HepG2 (cell line): ENCODE measurements around the gene NR2F6. TPM values are rescaled to one million over a fixed set of nuclear protein-coding genes. Genes with fewer than 3 reads are reported as not detected.

Experiments
- ATF7-NPFF ChIP-seq: sonication (generic); formaldehyde crosslinking; IDR thresholded peaks from 2 replicates; pipeline ENCODE4 v1.8.1; 2023; ENCODE audit warnings: mild to moderate bottlenecking, low read depth, missing genetic modification reagents, moderate library complexity
- GFI1 ChIP-seq: sonication (generic); formaldehyde crosslinking; IDR thresholded peaks from 2 replicates; pipeline ENCODE4 v1.5.0; 2020; ENCODE audit warnings: missing genetic modification reagents, mild to moderate bottlenecking, borderline replicate concordance
- JUNB ChIP-seq: sonication (generic); formaldehyde crosslinking; IDR thresholded peaks from 2 replicates; pipeline ENCODE4 v1.8.0; 2022; ENCODE audit warnings: missing genetic modification reagents, mild to moderate bottlenecking, borderline replicate concordance
- MIER2 ChIP-seq: IDR thresholded peaks from 2 replicates; pipeline ENCODE4 v1.6.1; 2016; ENCODE audit warnings: missing biosample characterization, missing genetic modification reagents
- NAIF1 ChIP-seq: sonication (generic); formaldehyde crosslinking; IDR thresholded peaks from 2 replicates; pipeline ENCODE4 v1.5.0; 2020; ENCODE audit warnings: mild to moderate bottlenecking, missing genetic modification reagents, borderline replicate concordance
- NFKB2 ChIP-seq: sonication (generic); formaldehyde crosslinking; IDR thresholded peaks from 2 replicates; pipeline ENCODE4 v1.4.0; 2020; ENCODE audit warnings: missing genetic modification reagents, borderline replicate concordance
- RFXANK ChIP-seq: IDR thresholded peaks from 2 replicates; pipeline ENCODE4 v1.6.1; 2016
- SRSF9 ChIP-seq: fragments of 200-400 bp; formaldehyde crosslinking; IDR thresholded peaks from 2 replicates; pipeline ENCODE4 v1.6.1; 2018; ENCODE audit warnings: borderline replicate concordance, mild to moderate bottlenecking, low read depth, low read length; ENCODE audit not compliant: insufficient read depth, poor library complexity, severe bottlenecking
- TCF7L2 ChIP-seq: IDR thresholded peaks from 2 replicates; pipeline ENCODE4 v1.6.1; 2011; ENCODE audit warnings: mild to moderate bottlenecking, low read depth, low read length, moderate library complexity
- ZEB1 ChIP-seq: IDR thresholded peaks from 2 replicates; pipeline ENCODE4 v1.6.1; 2012; ENCODE audit warnings: mild to moderate bottlenecking, low read depth, inconsistent platforms; ENCODE audit not compliant: insufficient replicate concordance
- ZFP36L1 ChIP-seq: sonication (generic); formaldehyde crosslinking; IDR thresholded peaks from 2 replicates; pipeline ENCODE4 v1.8.0; 2022; ENCODE audit warnings: mild to moderate bottlenecking, missing genetic modification reagents, moderate library complexity
- ZNF235 ChIP-seq: sonication (generic); formaldehyde crosslinking; IDR thresholded peaks from 2 replicates; pipeline ENCODE4 v1.8.1; 2023; ENCODE audit warnings: mild to moderate bottlenecking, missing genetic modification reagents, borderline replicate concordance
- ZNF24 ChIP-seq: fragments of 450-650 bp; IDR thresholded peaks from 2 replicates; pipeline ENCODE4 v1.6.1; 2017; ENCODE audit warnings: antibody characterized with exemption, mild to moderate bottlenecking
- ZNF335 ChIP-seq: sonication (generic); formaldehyde crosslinking; IDR thresholded peaks from 2 replicates; pipeline ENCODE4 v1.4.0; 2020; ENCODE audit warnings: missing genetic modification reagents
- ZNF367 ChIP-seq: sonication (generic); formaldehyde crosslinking; IDR thresholded peaks from 2 replicates; pipeline ENCODE4 v1.4.0; 2020; ENCODE audit warnings: missing genetic modification reagents, borderline replicate concordance
- ZNF431 ChIP-seq: sonication (generic); formaldehyde crosslinking; IDR thresholded peaks from 2 replicates; pipeline ENCODE4 v1.9.0; 2022; ENCODE audit warnings: missing genetic modification reagents, low read depth, mild to moderate bottlenecking, borderline replicate concordance
- ZNF546 ChIP-seq: sonication (generic); formaldehyde crosslinking; conservative IDR thresholded peaks from 2 replicates; pipeline ENCODE4 v1.8.1; 2023; ENCODE audit warnings: mild to moderate bottlenecking, missing genetic modification reagents
- ZNF777 ChIP-seq: sonication (generic); formaldehyde crosslinking; IDR thresholded peaks from 2 replicates; pipeline ENCODE4 v1.4.0; 2020; ENCODE audit warnings: missing genetic modification reagents
- ZNF790 ChIP-seq: sonication (generic); formaldehyde crosslinking; IDR thresholded peaks from 2 replicates; pipeline ENCODE4 v1.8.0; 2022; ENCODE audit warnings: missing genetic modification reagents, mild to moderate bottlenecking, borderline replicate concordance
- ZNF83 ChIP-seq: sonication (generic); formaldehyde crosslinking; IDR thresholded peaks from 2 replicates; pipeline ENCODE4 v1.4.0; 2020; ENCODE audit warnings: missing genetic modification reagents, mild to moderate bottlenecking, borderline replicate concordance
- polyA plus RNA-seq, 8 experiments: library from polyadenylated mRNA; depleted of rRNA in 3 of 8; stranded (reverse) in 7 of 8; unstranded in 1 of 8; fragments of >200 nt; fragmentation: Illumina TruSeq in 4 of 8; extraction: Trizol in 4 of 8; gene quantifications; 2 replicates each; pipeline versions ENCODE4 v1.2.1 to v1.2.3, GENCODE V29; 2011 to 2016; ENCODE audit warnings: low read depth in 4 of 8, missing spikeins in 1 of 8, mixed read lengths in 1 of 8; ENCODE audit not compliant: insufficient read depth in 1 of 8
- total RNA-seq, 5 experiments: library from RNA; depleted of rRNA; stranded (reverse); fragments of >200 nt; fragmentation: Illumina TruSeq; extraction: Trizol; gene quantifications; 2 replicates each; pipeline ENCODE4 v1.2.3, GENCODE V29; 2016; ENCODE audit warnings: low read depth in 1 of 5
- TF ChIP-seq, protein P1 (sequence below): IDR thresholded peaks from 2 replicates; pipeline ENCODE4 v1.6.1; 2016; ENCODE audit warnings: missing genetic modification reagents, missing compliant biosample characterization
- TF ChIP-seq, protein P2 (sequence below): sonication (generic); formaldehyde crosslinking; IDR thresholded peaks from 2 replicates; pipeline ENCODE4 v1.5.1; 2020; ENCODE audit warnings: mild to moderate bottlenecking, missing genetic modification reagents, moderate library complexity
- TF ChIP-seq, protein P3 (sequence below): sonication (generic); formaldehyde crosslinking; conservative IDR thresholded peaks from 2 replicates; pipeline ENCODE4 v1.4.0; 2020; ENCODE audit warnings: missing genetic modification reagents
- TF ChIP-seq, protein P4 (sequence below): sonication (generic); formaldehyde crosslinking; IDR thresholded peaks from 2 replicates; pipeline ENCODE4 v1.5.0; 2020; ENCODE audit warnings: missing genetic modification reagents
- TF ChIP-seq, protein P5 (sequence below): IDR thresholded peaks from 2 replicates; pipeline ENCODE4 v1.6.1; 2016; ENCODE audit warnings: mild to moderate bottlenecking, missing biosample characterization, missing genetic modification reagents

Gene NR2F6
- total and polyA plus RNA-seq, 2 of the 13 experiments (the other 11 are each of a cell fraction or from before 2014, with no cell fraction given), result 30.9 to 72.4 TPM

DNA sequence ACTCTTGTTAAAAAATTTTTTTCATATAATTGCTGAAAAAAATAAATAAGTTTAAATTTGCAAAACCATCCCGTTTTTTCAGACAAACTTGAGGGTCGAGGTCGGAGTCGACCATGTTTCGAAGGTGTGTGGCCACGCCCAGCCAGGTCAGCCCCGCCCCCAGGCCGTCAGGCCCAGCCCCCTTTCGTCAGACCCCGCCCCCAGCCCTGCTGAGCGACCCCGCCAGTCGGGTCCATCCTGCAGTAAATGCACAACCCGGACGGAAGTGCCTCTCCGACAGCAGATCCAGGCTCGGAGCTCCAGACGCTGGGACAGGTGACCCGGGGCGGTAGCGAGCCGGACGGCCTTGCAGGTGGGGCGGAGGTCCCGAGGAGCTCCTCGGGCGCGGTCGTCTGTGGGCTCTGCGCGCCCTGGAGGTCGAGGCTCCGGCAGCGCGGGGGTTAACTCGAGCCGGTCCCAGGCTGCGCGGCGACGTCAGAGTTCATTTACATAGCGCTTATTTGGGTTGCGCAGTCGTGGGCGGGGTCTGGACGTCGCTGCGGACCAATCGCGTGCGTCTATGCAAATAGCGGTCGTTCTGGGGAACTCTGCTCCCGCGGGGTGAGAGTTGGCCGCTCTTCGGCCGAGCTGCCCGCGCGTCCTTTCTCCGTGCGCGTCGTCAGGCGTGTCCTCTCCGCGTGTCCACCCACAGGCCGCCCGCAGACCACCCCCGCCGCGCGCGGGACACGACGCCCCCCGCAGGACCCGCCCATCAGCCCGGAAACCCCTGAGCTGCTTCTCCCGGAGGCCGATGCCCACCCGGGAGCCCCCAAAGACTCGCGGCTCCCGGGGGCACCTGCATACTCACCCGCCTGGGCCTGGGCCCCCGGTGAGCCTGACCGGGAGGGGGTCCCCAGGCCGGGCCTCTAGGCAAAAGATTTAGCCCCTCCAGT is 19.5 kb downstream of the NR2F6 start, which contains the start of gene OCEL1 (continued):
- TF ChIP-seq, protein P1, sequence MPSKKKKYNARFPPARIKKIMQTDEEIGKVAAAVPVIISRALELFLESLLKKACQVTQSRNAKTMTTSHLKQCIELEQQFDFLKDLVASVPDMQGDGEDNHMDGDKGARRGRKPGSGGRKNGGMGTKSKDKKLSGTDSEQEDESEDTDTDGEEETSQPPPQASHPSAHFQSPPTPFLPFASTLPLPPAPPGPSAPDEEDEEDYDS (CRISPR knock-in tag), result peak; percentile 86
- TF ChIP-seq ZEB1 (peak; percentile 69), ZFP36L1 (CRISPR knock-in tag) (no peak), NAIF1 (CRISPR knock-in tag) (no peak), TCF7L2 (no peak), GFI1 (peak; percentile 49; the same call in 1 of the 2 replicates), ZNF431 (peak; percentile 92), ATF7-NPFF (CRISPR knock-in tag) (peak; percentile 89; the same call in 1 of the 2 replicates), ZNF367 (no peak), ZNF83 (no peak), ZNF777 (CRISPR knock-in tag) (peak; percentile 71), ZNF335 (CRISPR knock-in tag) (0 out of 2 replicates have a peak, but pooled peaks have one; percentile 57), SRSF9 (no peak), ZNF546 (CRISPR knock-in tag) (no peak), NFKB2 (CRISPR knock-in tag) (peak; percentile 58; the same call in 1 of the 2 replicates), ZNF790 (CRISPR knock-in tag) (no peak), ZNF235 (CRISPR knock-in tag) (peak; percentile 91; the same call in 1 of the 2 replicates), MIER2 (CRISPR knock-in tag) (no peak), ZNF24 (no peak), RFXANK (CRISPR knock-in tag) (0 out of 2 replicates have a peak, but pooled peaks have one; percentile 38), JUNB (CRISPR knock-in tag) (no peak)
- TF ChIP-seq, protein P2, sequence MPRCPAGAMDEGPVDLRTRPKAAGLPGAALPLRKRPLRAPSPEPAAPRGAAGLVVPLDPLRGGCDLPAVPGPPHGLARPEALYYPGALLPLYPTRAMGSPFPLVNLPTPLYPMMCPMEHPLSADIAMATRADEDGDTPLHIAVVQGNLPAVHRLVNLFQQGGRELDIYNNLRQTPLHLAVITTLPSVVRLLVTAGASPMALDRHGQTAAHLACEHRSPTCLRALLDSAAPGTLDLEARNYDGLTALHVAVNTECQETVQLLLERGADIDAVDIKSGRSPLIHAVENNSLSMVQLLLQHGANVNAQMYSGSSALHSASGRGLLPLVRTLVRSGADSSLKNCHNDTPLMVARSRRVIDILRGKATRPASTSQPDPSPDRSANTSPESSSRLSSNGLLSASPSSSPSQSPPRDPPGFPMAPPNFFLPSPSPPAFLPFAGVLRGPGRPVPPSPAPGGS (CRISPR knock-in tag), result no peak
- TF ChIP-seq, protein P3, sequence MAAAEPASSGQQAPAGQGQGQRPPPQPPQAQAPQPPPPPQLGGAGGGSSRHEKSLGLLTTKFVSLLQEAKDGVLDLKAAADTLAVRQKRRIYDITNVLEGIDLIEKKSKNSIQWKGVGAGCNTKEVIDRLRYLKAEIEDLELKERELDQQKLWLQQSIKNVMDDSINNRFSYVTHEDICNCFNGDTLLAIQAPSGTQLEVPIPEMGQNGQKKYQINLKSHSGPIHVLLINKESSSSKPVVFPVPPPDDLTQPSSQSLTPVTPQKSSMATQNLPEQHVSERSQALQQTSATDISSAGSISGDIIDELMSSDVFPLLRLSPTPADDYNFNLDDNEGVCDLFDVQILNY (CRISPR knock-in tag), result no peak
- TF ChIP-seq, protein P4, sequence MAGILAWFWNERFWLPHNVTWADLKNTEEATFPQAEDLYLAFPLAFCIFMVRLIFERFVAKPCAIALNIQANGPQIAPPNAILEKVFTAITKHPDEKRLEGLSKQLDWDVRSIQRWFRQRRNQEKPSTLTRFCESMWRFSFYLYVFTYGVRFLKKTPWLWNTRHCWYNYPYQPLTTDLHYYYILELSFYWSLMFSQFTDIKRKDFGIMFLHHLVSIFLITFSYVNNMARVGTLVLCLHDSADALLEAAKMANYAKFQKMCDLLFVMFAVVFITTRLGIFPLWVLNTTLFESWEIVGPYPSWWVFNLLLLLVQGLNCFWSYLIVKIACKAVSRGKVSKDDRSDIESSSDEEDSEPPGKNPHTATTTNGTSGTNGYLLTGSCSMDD (CRISPR knock-in tag), result no peak
- TF ChIP-seq, protein P5, sequence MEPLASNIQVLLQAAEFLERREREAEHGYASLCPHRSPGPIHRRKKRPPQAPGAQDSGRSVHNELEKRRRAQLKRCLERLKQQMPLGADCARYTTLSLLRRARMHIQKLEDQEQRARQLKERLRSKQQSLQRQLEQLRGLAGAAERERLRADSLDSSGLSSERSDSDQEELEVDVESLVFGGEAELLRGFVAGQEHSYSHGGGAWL (CRISPR knock-in tag), result peak; percentile 67
